ENCODE data around the gene GAS2L1. TPM values are rescaled to one million over a fixed set of nuclear protein-coding genes. Genes with fewer than 3 reads are reported as not detected.

Gene GAS2L1
- polyA plus RNA-seq, 1 donor (not counting 4 experiments of a cell fraction or from before 2014, with no cell fraction given): 11.3 TPM

DNA sequence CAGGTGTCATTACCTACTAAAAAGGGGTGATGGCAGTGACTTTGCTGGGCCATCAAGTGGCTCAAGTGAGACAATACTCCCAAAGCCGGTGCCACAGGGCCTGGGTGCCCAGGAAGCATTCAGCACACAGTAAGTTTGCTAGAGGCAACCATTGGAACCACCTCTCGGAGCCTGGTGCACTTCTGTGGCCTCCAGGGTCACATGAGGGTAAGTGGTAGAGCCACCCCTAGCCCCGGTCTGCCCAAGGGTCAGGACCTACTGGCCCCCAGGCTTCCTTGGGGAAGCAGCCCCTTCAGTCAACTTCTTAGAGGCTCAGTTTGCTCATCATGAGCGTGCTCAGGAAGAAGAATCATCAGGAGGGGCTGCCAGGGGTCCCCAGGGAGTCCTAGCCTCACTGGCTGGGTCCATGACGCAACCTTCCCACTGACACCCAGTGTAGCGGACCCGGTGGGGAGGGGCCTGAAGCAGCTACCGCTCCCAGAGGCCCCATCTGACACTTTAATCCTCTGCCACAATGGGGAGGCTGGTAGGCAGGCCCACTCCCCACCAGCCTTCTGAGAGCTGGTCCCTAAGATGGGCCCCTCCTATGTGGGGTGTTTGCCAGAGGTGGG is 26.5 kb downstream of the GAS2L1 start:
- H3K4me1 ChIP-seq (ENCODE audit: control insufficient read depth, extremely low read depth, insufficient read depth, low read length): no peaks in the 10 kb centered on the region
- H3K9me1 ChIP-seq (ENCODE audit: control insufficient read depth, extremely low read depth, insufficient read depth, low read length): peaks cover 2% of the 10 kb centered on the region
- no peaks in the 10 kb centered on the region for H3K79me2 ChIP-seq (ENCODE audit: control insufficient read depth, insufficient read depth, low read length)
- no peak overlapping the region for H2AFZ ChIP-seq (ENCODE audit: control insufficient read depth, low read length)
- no peak overlapping the region for H3K9ac ChIP-seq (ENCODE audit: control insufficient read depth, extremely low read depth, insufficient read depth, low read length)
- TF ChIP-seq, protein P1, sequence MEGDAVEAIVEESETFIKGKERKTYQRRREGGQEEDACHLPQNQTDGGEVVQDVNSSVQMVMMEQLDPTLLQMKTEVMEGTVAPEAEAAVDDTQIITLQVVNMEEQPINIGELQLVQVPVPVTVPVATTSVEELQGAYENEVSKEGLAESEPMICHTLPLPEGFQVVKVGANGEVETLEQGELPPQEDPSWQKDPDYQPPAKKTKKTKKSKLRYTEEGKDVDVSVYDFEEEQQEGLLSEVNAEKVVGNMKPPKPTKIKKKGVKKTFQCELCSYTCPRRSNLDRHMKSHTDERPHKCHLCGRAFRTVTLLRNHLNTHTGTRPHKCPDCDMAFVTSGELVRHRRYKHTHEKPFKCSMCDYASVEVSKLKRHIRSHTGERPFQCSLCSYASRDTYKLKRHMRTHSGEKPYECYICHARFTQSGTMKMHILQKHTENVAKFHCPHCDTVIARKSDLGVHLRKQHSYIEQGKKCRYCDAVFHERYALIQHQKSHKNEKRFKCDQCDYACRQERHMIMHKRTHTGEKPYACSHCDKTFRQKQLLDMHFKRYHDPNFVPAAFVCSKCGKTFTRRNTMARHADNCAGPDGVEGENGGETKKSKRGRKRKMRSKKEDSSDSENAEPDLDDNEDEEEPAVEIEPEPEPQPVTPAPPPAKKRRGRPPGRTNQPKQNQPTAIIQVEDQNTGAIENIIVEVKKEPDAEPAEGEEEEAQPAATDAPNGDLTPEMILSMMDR (optimal IDR thresholded peaks at IDR 0.05 in 1 of 3, IDR thresholded peaks at IDR 0.05 in 1 of 3, conservative IDR thresholded peaks at IDR 0.05 in 1 of 3; ENCODE audit: extremely low read depth in 1 of 3, insufficient read depth in 2 of 3, low read length in 3 of 3): no peak
- H3K4me2 ChIP-seq (ENCODE audit: control insufficient read depth, extremely low read depth, insufficient read depth, low read depth, low read length): no peak overlapping the region
- FAIRE-seq (no peak), DNase-seq (ENCODE audit: low read depth, low spot score) (no peak)
- H3K36me3 ChIP-seq (ENCODE audit: control insufficient read depth in 2 of 2, extremely low read depth in 1 of 2, insufficient read depth in 2 of 2, low read length in 2 of 2): peaks cover 27 to 28% of the 10 kb centered on the region in 2 experiments
- H3K4me3 ChIP-seq (ENCODE audit: control insufficient read depth in 2 of 3, extremely low read depth in 1 of 3, insufficient read depth in 2 of 3, low read depth in 1 of 3, low read length in 3 of 3): no peak overlapping the region
- H3K27ac ChIP-seq (ENCODE audit: control insufficient read depth, insufficient read depth, low read length): no peak overlapping the region
- no peaks in the 10 kb centered on the region for H4K20me1 ChIP-seq (ENCODE audit: control insufficient read depth, extremely low read depth, insufficient read depth, low read length)
- H3K27me3 ChIP-seq (ENCODE audit: control insufficient read depth, extremely low read depth, insufficient read depth, low read length): no peaks in the 10 kb centered on the region
- H3K9me3 ChIP-seq (ENCODE audit: control insufficient read depth, low read depth, low read length): no peaks in the 10 kb centered on the region
- dilution Hi-C loops (cut with MboI; ENCODE audit: extremely low pct_ligation_motif_present, low sequenced_read_pairs): no loop called here

DNA sequence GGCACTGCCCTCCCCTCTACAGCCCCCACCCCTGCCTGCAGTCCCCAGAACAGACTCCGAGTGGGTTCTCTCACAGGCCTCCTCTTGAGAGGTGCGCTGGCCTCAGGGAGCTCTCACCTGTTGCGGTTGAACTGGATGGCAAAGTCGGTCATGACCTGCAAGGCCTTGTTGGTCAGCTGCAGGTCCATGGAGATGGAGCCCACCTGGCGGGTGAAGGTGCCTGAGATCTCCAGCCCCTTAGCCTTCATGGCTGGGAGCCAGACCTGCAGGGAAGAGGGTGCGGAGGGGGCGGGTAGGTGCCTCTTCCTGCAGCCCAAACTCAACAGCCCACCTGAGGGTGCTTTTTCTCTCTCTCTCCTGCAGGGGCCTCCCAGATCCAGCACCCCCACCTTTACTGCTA is 27.7 kb downstream of the GAS2L1 start:
- Histone ChIP-seq H2AFZ (ENCODE audit: control insufficient read depth, low read length) (no peak overlapping the region), H3K9me1 (ENCODE audit: control insufficient read depth, extremely low read depth, insufficient read depth, low read length) (peaks cover 2% of the 10 kb centered on the region), H3K4me3 (ENCODE audit: control insufficient read depth in 2 of 3, extremely low read depth in 1 of 3, insufficient read depth in 2 of 3, low read depth in 1 of 3, low read length in 3 of 3) (no peak overlapping the region), H3K9me3 (ENCODE audit: control insufficient read depth, low read depth, low read length) (no peaks in the 10 kb centered on the region), H3K79me2 (ENCODE audit: control insufficient read depth, insufficient read depth, low read length) (no peaks in the 10 kb centered on the region), H4K20me1 (ENCODE audit: control insufficient read depth, extremely low read depth, insufficient read depth, low read length) (peaks cover 9% of the 10 kb centered on the region), H3K36me3 (ENCODE audit: control insufficient read depth in 2 of 2, extremely low read depth in 1 of 2, insufficient read depth in 2 of 2, low read length in 2 of 2) (peaks cover 24 to 34% of the 10 kb centered on the region in 2 experiments), H3K27ac (ENCODE audit: control insufficient read depth, insufficient read depth, low read length) (no peak overlapping the region), H3K4me2 (ENCODE audit: control insufficient read depth, extremely low read depth, insufficient read depth, low read depth, low read length) (no peak overlapping the region), H3K9ac (ENCODE audit: control insufficient read depth, extremely low read depth, insufficient read depth, low read length) (no peak overlapping the region), H3K4me1 (ENCODE audit: control insufficient read depth, extremely low read depth, insufficient read depth, low read length) (peaks cover 10% of the 10 kb centered on the region), H3K27me3 (ENCODE audit: control insufficient read depth, extremely low read depth, insufficient read depth, low read length) (no peaks in the 10 kb centered on the region)
- DNase-seq (ENCODE audit: low read depth, low spot score): no peak
- dilution Hi-C loops (cut with MboI; ENCODE audit: extremely low pct_ligation_motif_present, low sequenced_read_pairs): no loop called here
- FAIRE-seq: no peak
- TF ChIP-seq, protein P1 (optimal IDR thresholded peaks at IDR 0.05 in 1 of 3, IDR thresholded peaks at IDR 0.05 in 1 of 3, conservative IDR thresholded peaks at IDR 0.05 in 1 of 3; ENCODE audit: extremely low read depth in 1 of 3, insufficient read depth in 2 of 3, low read length in 3 of 3): no peak
- no peak for TF ChIP-seq EZH2 (IDR thresholded peaks at IDR 0.05; ENCODE audit: low read length)
